NB4 (cell line): ENCODE measurements around the gene BNC2.
"Not testable (repeated sequence)": the region's sequence is repeated elsewhere in the genome, so short reads cannot be mapped to it uniquely, and the experiment has no call there.

ENCODE experiments used
- CTCF ChIP-seq: IDR thresholded peaks from one replicate; pipeline ENCODE4 v1.5.1; 2012; ENCODE audit warnings: low read depth, low read length
- MYC ChIP-seq: IDR thresholded peaks from 2 replicates; pipeline ENCODE4 v1.6.1; 2011; ENCODE audit warnings: low read depth, low read length

- not testable (repeated sequence) for TF ChIP-seq CTCF, MYC
Measured at GRCh38 chr9:16882440-16882839, 12.0 kb upstream of the BNC2 start.
